ENCODE measurements around the gene CCIN. TPM values are rescaled to one million over a fixed set of nuclear protein-coding genes. Genes with fewer than 3 reads are reported as not detected.
A peak's percentile ranks its signal among the peaks of the same experiment; 100 is the strongest.

Gene CCIN
- polyA plus RNA-seq, 2 of the 4 experiments (the other 2 are of a cell fraction), result not detected

DNA sequence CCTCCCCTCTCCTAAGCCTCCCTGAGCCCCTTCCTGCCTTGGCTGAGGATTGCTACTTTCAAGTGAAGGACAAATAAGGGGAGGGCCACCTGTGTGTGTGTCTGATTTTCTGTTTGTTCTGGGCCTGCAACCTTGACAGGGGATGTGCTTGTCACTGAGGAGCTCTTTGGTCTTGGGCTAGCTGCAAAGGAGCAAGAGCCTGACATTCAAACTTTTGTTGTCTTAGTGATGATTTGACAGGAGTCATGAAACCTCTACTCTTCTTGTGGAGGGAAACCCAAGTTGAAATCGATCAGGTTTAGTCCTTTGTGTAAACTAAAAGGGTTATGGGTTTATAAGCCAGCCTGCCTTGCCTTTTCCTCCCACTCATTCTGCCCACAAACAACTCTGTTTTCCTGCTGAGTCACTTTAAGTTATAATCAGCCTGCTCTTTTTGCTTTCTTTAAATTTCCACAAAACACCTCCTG is 38.4 kb downstream of the CCIN start:
- DNase-seq (ENCODE audit: low read depth in 1 of 2, low spot score in 1 of 2) (no peak), FAIRE-seq (no peak), ATAC-seq (no peak)
- no peaks in the 10 kb centered on the region for H3K9me3 ChIP-seq
- TF ChIP-seq MAFK (IDR thresholded peaks at IDR 0.05; ENCODE audit: partially characterized antibody), result peak; percentile 38
- no peak for TF ChIP-seq HOXB13 (CRISPR knock-in tag; IDR thresholded peaks at IDR 0.05; ENCODE audit: low read depth)
- H3K4me3 ChIP-seq, result no peak overlapping the region
- peak overlapping the region; percentile 1; the same call in 1 of the 3 replicates for H3K4me2 ChIP-seq
- ChIA-PET POLR2A (interaction anchor here (1.7 kb wide), 1 partner anchor 17 kb away, joined by 7 read pairs; the partner anchor contains the start of gene CLTA), CTCF (interaction anchor here (1.0 to 3.9 kb wide), 4 partner anchors 10 to 253 kb away, joined by 3 to 21 read pairs (median 12); partner anchors contain the start of gene CLTA)
- 24% methylated on average over 1 of the region's 1 CpG for WGBS (ENCODE audit: missing lambda C conversion rate)
- peak overlapping the region; percentile 19 to 20; a peak in 4 of 6 replicates for H3K27ac ChIP-seq
- H3K4me1 ChIP-seq, result peaks cover 12% of the 10 kb centered on the region

DNA sequence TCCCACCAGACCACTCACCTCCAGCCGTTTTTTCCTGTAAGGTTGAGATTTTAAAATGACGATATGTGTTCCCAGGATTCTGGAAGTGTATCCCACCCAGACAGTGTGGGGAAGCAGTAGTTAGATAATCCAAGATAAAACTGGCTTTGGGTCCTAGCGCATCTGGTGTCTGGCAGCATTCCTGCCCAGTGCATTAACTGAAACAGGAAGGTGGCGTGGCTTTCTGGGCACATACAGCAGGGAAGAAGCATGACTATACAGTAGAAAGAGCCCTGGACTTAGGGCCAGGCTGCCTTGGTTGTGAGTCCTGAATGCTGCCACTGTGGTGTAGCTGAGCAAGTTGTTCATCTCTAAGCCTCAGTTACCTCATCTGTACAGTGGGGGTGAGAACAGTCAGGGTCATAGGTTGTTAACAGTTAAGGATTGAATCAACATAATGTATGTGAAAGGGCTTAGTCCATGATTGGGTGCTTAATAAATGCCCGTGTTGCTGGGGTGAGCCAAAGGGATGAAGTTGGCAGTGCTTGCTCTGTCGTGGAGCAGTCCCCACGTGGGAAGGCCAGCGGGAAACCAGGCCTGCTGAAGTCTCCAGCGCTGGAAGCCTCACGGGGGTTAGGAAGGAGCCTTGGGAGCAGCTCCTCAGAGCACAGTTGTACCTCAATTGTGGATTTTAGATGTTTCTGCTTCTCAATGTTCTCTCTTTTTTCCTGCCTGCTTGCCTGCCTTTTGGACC is 39.5 kb downstream of the CCIN start:
- ChIA-PET POLR2A (interaction anchor here (1.3 kb wide), 1 partner anchor 50 kb away, joined by 3 read pairs; no protein-coding TSS in a partner anchor), CTCF (interaction anchor here (0.5 to 3.9 kb wide), 6 partner anchors 19 to 254 kb away, joined by 3 to 21 read pairs (median 9); partner anchors contain the start of gene CLTA)
- ATAC-seq, result no peak
- H3K9me3 ChIP-seq, result no peaks in the 10 kb centered on the region
- no peak for DNase-seq (ENCODE audit: low read depth in 1 of 2, low spot score in 1 of 2)
- FAIRE-seq, result no peak
- H3K4me3 ChIP-seq, result no peak overlapping the region
- 84% methylated on average over 10 of the region's 10 CpGs for WGBS (ENCODE audit: missing lambda C conversion rate)
- TF ChIP-seq RNF2 (IDR thresholded peaks at IDR 0.05; ENCODE audit: borderline replicate concordance, low read depth), result no peak
- TF ChIP-seq MAZ (IDR thresholded peaks at IDR 0.05; ENCODE audit: borderline replicate concordance, low read depth, low read length), result no peak
- TF ChIP-seq TP53 (CRISPR knock-in tag; IDR thresholded peaks at IDR 0.05), result no peak
- TF ChIP-seq, protein P1, sequence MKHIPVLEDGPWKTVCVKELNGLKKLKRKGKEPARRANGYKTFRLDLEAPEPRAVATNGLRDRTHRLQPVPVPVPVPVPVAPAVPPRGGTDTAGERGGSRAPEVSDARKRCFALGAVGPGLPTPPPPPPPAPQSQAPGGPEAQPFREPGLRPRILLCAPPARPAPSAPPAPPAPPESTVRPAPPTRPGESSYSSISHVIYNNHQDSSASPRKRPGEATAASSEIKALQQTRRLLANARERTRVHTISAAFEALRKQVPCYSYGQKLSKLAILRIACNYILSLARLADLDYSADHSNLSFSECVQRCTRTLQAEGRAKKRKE (CRISPR knock-in tag; IDR thresholded peaks at IDR 0.05; ENCODE audit: low read depth), result no peak
- no peak for TF ChIP-seq RAD21 (conservative IDR thresholded peaks at IDR 0.05 in 1 of 2, IDR thresholded peaks at IDR 0.05 in 1 of 2)
- TF ChIP-seq RCOR1 (IDR thresholded peaks at IDR 0.05; ENCODE audit: low read depth, low read length), result no peak
- no peak for TF ChIP-seq HOXB5 (CRISPR knock-in tag; IDR thresholded peaks at IDR 0.05)
- TF ChIP-seq, protein P2, sequence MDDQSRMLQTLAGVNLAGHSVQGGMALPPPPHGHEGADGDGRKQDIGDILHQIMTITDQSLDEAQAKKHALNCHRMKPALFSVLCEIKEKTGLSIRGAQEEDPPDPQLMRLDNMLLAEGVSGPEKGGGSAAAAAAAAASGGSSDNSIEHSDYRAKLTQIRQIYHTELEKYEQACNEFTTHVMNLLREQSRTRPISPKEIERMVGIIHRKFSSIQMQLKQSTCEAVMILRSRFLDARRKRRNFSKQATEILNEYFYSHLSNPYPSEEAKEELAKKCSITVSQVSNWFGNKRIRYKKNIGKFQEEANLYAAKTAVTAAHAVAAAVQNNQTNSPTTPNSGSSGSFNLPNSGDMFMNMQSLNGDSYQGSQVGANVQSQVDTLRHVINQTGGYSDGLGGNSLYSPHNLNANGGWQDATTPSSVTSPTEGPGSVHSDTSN (IDR thresholded peaks at IDR 0.05), result no peak
- H3K4me2 ChIP-seq, result no peak overlapping the region
- no peak overlapping the region for H3K27ac ChIP-seq
- peaks cover 12% of the 10 kb centered on the region for H3K4me1 ChIP-seq

DNA sequence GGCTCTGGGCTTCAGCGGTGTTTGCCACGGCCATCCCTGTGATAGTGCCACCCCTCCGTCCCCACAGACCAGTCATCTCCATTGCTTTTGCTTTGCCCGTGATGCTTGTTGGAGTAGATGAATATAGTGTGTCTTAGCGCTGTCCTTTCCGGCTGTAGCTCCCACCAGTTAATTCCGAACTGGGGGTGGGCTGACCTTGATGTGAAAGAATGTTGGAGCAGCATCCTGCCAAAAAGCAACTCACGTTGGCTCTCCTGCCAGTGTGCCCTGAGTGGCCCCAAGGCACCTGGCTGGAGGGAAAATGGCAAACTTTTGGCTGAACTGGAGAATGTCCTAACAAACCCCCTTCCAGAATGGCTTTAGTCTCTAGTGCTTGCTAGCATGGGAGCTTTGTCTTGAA is 41.5 kb downstream of the CCIN start:
- CTCF ChIA-PET, result interaction anchor here (0.7 to 3.6 kb wide), 4 partner anchors 12 to 119 kb away, joined by 3 to 12 read pairs (median 7); partner anchors contain the start of gene CLTA
- FAIRE-seq (no peak), ATAC-seq (no peak)

More for the DNA sequence above, 41.5 kb downstream of the CCIN start:
- no peak overlapping the region for H3K27ac ChIP-seq
- peaks cover 16% of the 10 kb centered on the region for H3K4me1 ChIP-seq
- TF ChIP-seq ZSCAN20 (CRISPR knock-in tag; IDR thresholded peaks at IDR 0.05) (no peak), FOSB (CRISPR knock-in tag; IDR thresholded peaks at IDR 0.05) (no peak), CEBPB (IDR thresholded peaks at IDR 0.05) (no peak), MAZ (IDR thresholded peaks at IDR 0.05; ENCODE audit: borderline replicate concordance, low read depth, low read length) (no peak), PHF8 (IDR thresholded peaks at IDR 0.05; ENCODE audit: borderline replicate concordance, low read depth) (no peak), EHMT2 (IDR thresholded peaks at IDR 0.05; ENCODE audit: low read depth) (no peak), GATA3 (IDR thresholded peaks at IDR 0.05; ENCODE audit: borderline replicate concordance) (no peak), RNF2 (IDR thresholded peaks at IDR 0.05; ENCODE audit: borderline replicate concordance, low read depth) (no peak), RFX5 (IDR thresholded peaks at IDR 0.05) (no peak), ESRRA (IDR thresholded peaks at IDR 0.05; ENCODE audit: borderline replicate concordance, low read length) (no peak), RARB (CRISPR knock-in tag; IDR thresholded peaks at IDR 0.05) (no peak), NR3C1 (IDR thresholded peaks at IDR 0.05) (no peak), ZC3H11A (IDR thresholded peaks at IDR 0.05) (no peak)
- TF ChIP-seq, protein P2 (IDR thresholded peaks at IDR 0.05), result no peak
- TF ChIP-seq, protein P3, sequence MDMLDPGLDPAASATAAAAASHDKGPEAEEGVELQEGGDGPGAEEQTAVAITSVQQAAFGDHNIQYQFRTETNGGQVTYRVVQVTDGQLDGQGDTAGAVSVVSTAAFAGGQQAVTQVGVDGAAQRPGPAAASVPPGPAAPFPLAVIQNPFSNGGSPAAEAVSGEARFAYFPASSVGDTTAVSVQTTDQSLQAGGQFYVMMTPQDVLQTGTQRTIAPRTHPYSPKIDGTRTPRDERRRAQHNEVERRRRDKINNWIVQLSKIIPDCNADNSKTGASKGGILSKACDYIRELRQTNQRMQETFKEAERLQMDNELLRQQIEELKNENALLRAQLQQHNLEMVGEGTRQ (IDR thresholded peaks at IDR 0.05), result no peak
- POLR2A ChIA-PET, result no interaction called here
- no peak for DNase-seq (ENCODE audit: low read depth in 1 of 2, low spot score in 1 of 2)
- 88% methylated on average over 8 of the region's 8 CpGs for WGBS (ENCODE audit: missing lambda C conversion rate)
- H3K4me2 ChIP-seq, result no peak overlapping the region
- no peaks in the 10 kb centered on the region for H3K9me3 ChIP-seq
- H3K4me3 ChIP-seq, result no peak overlapping the region
